Erythroblast (primary cell): ENCODE measurements around the gene PHF21A.

Experiments
- GATA1 ChIP-seq: IDR thresholded peaks from 2 replicates; pipeline ENCODE4 v1.6.1; 2011; ENCODE audit warnings: low read depth, mild to moderate bottlenecking, control low read depth, low read length, moderate library complexity
- POLR2A ChIP-seq: IDR thresholded peaks from 2 replicates; pipeline ENCODE4 v1.6.1; 2011; ENCODE audit warnings: mild to moderate bottlenecking, low read length

DNA sequence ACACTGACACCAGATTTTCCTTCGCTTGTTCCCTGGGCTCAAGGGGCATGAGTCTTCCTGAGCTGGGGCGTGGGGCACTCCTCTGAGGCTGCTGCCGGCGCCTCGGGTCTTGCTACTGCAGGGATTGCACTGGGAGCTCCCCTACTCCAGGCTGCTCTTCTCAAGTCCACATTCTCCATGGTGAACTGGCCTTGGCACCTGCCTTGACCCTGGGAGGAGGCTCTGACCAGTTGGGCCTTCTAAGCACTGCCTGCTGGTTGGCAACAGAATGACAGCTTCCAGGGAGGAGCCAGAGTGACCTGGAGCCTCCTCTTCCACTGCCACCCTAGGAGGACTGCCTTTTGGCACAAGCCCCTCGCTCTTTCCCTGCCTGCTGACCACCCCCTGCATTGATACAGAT, 223.7 kb downstream of the PHF21A start:
- TF ChIP-seq POLR2A: no peak
- no peak for TF ChIP-seq GATA1
